HG02588 (cell line): ENCODE measurements around the gene CTXND1.

Experiments
- ATAC-seq: cut with Tn5 transposase; IDR thresholded peaks from one replicate; pipeline ENCODE4 v1.9.1; 2021; ENCODE audit warnings: mild to moderate bottlenecking, moderate library complexity; ENCODE audit not compliant: unreplicated experiment

CTXND1 gene

DNA sequence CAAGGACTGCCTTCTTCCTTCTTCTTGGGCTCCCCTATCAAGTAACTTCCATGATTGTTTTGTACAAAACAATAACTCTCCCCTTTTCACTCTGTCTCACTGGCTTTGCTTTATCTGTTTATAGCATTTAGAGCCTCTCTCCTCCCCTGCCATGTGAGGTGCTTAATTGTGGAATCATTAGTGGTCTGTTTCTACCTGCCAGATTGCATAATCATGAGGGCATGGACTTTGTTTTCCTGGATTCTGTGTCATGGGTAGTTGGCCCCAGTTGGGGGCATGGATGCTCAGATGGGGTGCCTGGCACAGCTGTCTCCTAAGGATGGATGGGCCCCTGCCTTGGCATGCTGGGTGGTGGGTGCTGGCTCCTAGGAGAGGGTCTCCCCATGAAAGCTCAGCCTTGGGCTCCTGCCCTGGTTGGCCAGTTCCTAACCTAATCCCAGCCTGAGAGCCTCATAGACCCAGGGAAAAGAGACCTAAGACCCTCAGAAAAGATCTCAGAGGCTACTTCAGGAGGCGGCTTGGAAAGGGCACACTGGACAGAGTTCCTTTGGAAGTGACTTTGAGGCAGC lies 8.0 kb upstream of the CTXND1 start:
- no peak for ATAC-seq

DNA sequence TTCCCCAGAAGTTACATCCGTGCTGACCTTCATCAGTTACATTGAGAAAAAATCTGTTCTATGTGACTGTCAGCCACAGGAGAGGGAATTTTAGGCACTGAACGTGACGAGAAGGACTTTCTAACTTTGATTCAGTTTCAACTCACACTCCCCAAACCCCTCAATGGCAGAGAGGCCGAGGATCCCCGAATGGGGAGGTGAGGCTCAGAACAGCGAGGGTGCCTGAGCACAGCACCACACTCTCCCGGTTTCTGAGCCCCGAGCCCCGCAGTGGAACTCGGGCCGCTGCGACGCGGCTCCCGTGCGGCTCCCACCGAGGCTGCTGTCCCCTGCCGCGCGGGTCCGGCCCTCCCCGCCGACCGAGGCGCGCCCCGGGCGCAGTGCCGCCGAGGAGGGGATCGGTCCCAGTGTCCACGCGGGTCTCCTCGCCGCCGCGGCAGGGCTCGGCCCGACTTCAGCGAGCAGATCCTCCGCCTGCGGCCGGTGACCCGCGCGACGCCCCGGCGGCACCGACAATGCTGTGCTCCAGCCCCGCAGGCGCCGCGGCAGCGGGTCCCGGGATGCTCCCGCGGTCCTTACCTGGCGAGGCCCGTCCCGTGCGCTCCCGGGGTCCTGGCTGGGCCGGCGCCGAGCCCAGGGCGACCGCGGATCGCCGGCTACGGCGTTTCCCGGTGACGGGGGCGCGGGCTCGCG lies 439 bp downstream of the CTXND1 start:
- no peak for ATAC-seq

DNA sequence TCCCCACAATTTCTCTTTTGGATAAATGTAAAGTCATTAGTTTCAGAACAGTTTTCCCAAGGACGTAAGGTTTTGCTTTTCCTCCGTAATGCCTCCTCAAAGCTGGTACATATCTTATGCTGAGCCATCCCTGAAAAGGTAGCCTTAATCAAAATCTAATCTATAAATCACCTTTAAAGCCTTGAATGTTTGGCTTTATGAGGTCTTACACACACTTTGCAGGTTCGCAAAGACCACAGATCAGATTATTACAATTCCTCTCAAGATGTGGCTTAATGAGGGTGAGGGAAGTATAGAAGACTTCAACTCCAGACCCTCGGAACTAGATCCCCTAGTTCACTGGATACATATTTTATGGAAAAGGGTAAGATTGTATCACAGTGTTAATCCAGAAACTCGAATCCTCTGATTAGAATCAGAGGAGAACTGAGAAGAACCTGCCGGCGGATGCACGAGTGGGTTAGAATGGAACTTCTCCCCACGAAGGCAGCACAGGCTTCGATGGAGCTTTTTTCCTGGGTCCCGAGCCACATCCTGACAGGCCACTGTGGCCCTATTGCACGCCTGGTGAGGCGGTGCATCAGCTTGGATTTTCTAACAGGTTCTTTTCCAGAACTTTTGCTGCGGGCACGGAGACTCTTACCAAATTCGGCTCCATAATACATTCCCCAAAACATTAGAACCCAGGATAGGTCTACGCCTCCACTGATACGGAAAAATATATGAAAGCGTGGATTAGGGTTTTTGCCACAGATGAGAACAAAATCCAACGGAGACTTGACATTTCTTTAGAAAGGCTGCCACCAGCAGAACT lies 1.2 kb downstream of the CTXND1 start:
- ATAC-seq = no peak

DNA sequence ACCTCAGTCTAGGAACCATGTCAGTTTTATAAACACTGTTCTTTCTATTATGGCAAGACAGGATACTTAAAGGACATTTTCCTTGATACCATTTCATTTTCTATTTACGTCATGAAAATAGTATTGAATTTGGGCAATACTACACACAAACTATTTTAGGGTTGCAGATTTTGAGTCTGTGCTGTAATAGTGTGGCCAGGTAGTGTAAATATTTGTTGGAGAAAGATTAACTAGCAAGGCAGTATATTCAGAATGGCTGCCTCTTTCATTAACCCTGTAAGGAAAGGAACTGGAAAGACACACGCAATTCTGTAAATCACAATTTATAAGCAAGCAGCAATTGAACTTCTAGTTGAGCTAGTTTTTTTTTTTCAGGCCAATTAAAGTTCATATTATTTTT lies 2.0 kb downstream of the CTXND1 start:
- no peak for ATAC-seq

DNA sequence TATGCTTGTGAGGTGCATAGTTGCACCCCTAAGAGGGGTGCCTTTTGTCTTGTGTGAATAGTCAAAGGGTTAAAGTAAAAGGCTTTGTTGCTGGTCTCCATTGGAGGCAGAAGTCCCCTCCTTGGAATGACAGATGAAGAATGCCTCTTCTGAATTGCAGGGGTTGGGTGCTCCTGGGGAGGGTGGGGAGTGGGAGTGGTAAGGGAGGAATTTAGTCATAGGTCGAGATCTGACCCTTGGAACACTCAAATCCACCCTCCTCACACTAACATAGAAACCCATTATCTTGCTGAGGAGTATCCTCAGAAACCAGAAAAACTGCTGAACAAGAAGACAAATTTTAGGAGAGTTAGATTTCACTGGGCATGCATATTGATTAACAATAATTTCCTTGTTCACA lies 4.7 kb downstream of the CTXND1 start:
- ATAC-seq = no peak

DNA sequence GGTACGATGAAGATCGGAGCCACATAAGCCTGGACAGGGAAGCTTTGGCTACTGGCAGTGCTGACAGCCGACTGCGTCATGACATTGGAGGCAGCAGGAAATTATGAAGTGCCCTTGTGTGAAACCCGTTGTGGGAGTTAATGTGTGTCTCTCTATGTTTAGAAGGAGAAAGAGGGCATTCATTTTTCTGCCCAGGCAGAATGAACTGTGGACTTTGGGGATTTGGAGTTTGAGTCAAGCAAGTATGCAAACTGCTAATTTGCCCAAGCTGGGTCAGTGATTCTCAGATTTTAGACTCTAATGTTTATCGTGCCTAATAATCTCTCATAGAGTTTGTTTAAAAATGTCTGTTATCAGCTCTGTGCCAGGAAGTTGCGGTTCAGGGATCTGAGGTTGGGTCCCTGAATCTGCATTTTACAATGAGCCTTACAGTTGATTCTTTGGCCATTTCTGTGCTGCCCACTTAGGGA lies 5.6 kb downstream of the CTXND1 start:
- no peak for ATAC-seq

DNA sequence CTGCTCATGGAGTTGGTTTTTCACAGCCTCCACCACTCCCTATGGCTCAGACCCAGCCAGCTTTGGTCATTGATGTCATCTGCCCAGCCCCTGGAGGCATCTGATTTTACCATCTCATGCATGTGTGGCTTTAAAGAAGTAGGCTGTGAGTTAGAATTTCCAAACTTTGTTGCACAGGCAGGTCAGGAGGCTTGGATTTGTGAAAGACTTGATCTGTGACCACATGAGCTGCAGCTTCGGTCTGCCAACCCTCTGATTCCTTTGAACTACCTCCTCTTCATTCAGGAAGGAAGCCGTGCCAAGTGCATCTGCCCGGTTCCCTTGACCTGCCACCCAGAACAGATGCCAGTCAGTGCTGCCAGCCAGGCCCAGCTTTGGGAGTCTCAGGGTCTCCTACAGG lies 9.2 kb downstream of the CTXND1 start:
- ATAC-seq = no peak

DNA sequence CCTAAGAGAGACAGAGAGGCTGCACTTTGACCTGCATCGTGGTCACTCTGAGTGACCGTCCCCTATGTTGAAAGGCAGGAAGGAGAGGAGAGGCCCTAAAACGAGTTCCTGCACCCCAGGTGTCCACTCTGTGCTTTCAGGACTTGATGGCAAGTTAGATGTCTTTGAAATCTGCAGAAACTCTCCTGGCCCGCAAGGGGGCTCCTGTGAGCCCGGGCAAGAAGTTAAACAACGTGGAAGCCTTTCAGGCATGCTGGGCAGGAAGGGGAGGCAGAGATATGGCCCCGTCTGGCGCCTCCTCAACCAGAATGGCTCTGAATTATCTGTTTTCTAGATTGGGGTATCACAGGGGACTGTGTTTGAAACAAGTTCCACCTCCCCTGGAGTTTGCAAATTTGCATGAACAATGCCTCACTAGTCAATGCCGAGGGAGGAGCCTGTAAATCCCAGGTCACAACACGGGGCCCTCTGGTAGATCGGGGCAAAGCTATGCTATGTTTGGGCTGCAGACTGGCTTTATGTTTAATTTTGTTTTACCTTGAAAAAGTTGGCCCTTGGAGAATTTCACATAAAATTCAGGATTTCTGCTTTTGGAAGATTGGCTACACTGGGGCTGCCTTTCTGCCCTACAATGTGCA lies 9.8 kb downstream of the CTXND1 start:
- ATAC-seq = no peak

DNA sequence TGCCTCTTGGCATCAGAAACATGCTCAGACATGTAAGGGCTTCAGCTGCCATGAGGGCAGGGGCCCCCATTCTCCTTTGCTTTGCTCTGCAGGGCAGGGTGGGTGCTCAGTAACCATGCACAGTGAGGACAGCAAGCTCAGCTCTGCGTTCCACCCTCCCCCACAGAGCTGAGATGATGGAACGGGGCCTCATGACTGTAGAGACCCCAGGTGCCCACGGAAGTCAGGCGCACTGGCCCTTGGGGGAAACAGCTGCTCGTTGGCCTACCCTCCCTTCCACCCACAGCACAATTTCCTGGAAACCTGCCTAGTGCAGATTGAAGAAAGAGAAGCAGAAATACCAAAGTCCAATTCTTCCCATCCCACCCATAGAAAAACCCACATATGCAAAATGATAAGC lies 10.5 kb downstream of the CTXND1 start:
- no peak for ATAC-seq

DNA sequence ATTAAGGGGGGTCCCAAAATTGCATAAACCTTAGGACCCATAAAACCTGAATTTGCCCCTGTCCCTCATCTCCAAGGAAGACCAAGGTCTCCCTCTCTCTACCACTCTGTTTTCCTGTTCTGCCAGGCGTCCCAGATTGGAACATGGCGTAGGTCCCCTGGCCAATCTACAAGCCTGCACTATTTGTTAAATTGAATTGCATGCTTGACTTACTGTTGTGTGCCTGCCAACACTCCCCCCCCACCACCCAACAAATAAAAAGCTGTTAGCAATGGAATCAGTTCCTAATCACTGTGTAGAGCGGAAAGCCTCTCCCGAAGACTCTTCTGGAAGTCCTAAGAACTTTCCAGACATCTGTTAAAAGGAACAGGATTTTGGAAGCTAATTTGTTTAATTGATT lies 11.7 kb downstream of the CTXND1 start:
- ATAC-seq = no peak

DNA sequence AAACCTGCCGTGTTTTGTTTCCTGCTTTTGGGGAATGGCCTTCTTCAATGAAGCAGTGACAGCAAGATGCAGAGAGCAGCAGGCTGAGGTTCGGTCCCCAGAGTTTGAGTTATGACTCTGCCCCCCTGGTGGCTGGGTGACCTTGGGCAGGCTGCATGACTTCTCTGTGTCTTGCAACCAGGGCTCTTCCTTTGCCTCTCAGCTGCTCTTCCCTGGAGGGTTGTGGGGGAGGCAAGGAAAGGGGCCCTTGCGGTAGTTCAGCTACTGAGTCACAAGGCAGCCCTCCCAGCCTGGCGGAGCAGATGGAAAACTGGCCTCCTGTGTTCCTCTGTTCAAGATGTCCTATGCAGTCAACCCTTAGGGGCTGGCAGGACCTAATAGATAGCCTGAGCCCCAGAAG lies 17.1 kb downstream of the CTXND1 start:
- ATAC-seq = no peak

DNA sequence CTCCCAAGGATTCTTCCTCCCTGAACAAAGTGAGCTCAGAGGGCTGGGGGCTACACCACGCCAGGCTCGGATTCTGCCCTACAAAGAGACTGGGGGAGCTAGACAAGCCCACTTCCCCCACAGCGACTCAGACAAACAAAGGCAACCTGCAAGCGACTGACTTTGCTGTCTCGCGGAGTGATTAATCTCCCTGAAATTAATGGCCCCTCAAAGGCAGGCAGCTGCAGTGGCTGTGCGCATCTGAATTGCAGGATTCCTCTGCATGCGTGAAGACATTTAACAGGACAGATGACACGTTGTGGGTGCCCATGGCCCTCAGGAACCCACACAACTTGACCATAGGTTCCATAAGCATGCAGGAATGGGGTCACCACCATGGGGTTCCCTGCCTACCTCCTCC lies 18.4 kb downstream of the CTXND1 start:
- no peak for ATAC-seq

DNA sequence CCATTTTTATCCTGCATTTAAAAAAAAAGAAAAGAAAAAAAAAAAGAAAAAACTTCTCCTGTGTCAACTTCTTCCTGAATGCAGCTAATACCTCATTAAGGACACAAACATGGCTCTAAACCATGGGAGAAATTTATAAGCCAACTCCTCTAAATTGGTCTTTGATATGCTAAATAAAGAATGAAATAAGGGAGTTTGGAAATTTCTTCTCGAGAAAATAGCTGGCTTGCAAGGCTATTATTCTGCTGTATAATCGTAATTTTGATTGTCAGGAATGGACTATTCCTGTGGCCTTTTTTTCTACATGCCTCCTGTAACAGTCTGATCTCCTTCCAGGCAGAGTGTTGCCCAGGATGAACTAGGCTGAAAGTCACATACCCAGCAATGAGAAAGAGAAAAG lies 20.6 kb downstream of the CTXND1 start:
- ATAC-seq = no peak

DNA sequence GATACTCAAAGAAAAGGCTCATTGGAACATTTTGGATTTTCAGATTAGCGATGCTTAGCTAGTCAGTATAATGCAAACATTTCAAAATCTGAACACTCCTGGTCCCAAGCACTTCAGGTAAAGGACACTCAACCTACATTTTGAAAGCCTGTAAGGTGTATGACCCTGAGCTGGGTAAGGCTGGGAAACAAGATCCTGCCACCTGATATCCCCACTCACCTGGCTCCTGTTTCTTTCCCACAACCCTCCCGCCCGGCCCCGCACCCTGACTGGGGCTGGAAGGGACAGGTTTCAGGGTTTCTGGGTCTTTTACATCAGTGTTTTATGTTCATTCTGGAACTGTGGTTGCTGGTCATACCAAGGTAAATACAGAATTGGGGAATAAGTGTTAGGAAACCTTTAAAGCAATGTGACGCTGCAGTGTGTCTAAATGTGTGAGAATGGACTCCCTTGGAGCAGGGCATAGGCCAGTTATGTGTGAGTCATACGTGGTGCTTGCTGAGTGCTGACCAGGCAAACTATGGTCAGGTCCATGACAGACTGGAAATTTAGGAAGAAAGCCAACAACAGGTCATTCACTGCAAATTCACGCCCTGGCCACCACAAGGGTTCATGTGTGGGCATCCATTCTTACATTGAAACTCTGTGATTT lies 22.9 kb downstream of the CTXND1 start:
- ATAC-seq = no peak

DNA sequence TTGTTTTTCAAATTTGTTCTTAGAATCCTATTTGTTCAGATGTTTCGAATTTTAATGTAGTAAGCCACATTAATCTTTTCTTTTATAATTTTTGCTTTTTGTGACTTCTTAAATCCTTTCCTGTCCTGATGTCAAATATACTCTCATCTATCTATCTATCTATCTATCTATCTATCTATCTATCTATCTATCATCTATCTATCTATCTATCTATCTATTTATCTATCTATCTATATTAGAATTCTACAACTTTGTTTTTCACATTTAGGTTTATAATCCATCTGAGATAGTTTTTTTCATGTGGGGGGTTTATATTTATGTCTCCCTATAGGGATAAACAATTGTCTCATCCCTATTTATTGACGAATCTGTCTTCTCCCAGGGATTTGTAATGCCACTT lies 32.1 kb downstream of the CTXND1 start:
- ATAC-seq = no peak

DNA sequence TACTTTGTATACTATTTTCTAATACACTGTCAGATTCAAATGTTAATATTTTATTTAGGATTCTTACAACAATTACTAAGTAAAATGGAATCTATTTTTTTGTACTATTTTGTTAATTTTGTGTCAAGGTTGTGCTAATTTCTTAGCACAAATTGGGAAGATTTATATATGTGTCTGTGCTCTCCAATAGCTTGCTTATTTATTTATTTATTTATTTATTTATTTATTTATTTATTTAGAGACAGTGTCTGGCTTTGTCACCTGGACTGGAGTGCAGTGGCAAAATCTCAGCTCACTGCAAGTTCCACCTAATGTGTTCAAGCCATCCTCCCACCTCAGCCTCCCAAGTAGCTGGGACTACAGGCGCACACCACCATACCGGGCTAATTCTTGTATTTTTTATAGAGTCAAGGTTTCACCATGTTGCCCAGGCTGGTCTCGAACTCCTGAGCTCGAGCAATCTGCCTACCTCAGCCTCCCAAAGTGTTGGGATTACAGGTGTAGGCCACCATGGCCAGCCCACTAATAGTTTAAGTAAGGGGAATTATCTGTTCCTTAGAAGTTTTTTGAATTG lies 34.6 kb downstream of the CTXND1 start:
- no peak for ATAC-seq

DNA sequence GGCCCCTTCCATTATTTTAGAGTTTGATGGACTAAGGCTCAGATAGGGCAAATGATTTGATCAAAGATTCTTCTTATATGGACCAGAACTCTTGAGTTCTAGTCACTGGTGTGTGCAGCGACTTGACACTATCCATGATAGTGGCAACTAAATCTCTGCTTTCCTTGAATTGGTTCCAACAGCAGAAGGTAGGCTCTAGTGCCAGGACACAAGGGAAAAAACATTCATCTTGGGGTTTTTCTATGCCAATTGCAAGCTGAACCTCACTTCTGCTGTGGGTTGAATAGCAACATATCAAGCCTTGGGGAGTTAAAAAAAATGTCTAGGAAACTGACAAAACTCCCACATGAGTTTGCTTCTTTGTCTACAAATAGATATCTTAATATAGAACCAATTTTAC lies 35.1 kb downstream of the CTXND1 start:
- ATAC-seq = no peak

DNA sequence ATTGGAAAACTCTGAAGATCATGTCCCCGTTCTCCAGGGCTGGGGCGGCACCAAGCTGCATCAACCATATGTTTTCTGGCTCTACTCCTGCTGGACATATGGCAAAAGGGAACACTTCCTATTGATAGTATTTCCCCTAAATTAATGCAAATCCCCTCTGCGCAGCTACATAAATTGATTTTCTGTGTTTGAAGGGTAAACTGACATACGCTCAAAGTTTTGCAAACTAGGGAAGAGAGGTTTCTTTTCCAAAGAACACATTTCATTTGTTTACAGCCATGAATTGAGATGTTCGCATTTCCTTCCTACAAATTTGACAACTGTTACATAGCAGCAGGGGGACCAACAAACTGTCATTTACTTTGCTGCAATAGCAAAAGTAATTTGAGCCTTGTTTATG lies 35.9 kb downstream of the CTXND1 start:
- no peak for ATAC-seq

DNA sequence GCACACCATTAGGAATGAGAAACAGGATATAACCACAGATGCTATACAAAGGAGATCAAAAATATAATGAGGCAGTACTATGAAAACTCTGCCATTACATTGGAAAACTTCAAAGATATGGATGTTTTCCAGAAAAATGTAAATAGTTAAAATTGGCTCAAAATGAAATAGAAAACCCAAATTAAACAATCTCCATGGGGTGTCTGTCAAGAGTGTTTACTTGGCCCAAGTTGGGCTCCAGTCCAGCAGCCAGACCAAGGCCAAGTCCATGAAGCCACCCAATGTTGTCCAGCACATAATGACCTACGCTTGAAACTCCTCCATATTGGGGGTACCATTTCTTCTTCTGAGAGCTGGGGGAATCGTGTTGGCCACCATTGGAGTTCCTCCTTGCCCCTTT lies 37.1 kb downstream of the CTXND1 start:
- no peak for ATAC-seq

DNA sequence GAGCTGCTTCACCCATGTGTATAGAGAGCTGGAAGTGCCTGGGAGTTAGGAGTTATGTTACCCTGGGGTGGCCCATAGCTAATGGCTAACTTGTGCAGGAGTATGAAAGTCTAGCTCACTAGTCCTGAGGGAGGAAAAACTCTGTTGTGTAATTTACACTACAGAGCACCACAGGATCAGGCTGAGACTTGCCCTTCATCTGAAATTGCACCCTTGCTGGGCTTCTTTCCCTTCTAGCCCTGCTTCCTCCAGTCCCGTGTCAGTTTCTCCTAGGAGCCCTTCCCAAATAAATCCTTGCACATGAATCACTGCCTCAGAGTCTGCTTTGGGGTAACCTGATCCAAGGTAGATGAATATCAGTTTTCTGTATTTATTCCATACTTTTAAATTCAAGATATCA lies 40.0 kb downstream of the CTXND1 start:
- no peak for ATAC-seq
